CD8-positive, alpha-beta memory T cell (primary cell): ENCODE measurements around the gene HCRTR1. TPM values are rescaled to one million over a fixed set of nuclear protein-coding genes. Genes with fewer than 3 reads are reported as not detected.

Source experiments
- CTCF ChIA-PET: fragments of 350-600 bp; sonication (Branson Sonifier 250); formaldehyde crosslinking; loops from one replicate; lab custom pipeline; 2021; ENCODE audit warnings: antibody characterized with exemption; lab: Charles Lee
- POLR2A ChIA-PET: fragments of 350-600 bp; sonication (Branson Sonifier 250); formaldehyde crosslinking; loops from one replicate; lab custom pipeline; 2021; ENCODE audit warnings: antibody characterized with exemption; lab: Charles Lee
- DNase-seq, 5 donors: peaks; one replicate each; pipeline versions ENCODE4 v3.0.0 to v3.0.0-alpha.2; 2020 to 2022; ENCODE audit warnings: mixed read lengths in 1 of 5
- H3K27ac ChIP-seq: one replicate; pipeline ENCODE4 v1.7.0; 2013; ENCODE audit warnings: low read depth, mild to moderate bottlenecking, low read length, moderate library complexity
- H3K27me3 ChIP-seq: 2 replicates; pipeline ENCODE4 v1.7.0; 2013; ENCODE audit warnings: low read length, mild to moderate bottlenecking; ENCODE audit not compliant: insufficient read depth, poor library complexity, severe bottlenecking
- H3K36me3 ChIP-seq: 2 replicates; pipeline ENCODE4 v1.7.0; 2013; ENCODE audit warnings: mild to moderate bottlenecking, low read length, moderate library complexity; ENCODE audit not compliant: insufficient read depth
- H3K4me1 ChIP-seq: 2 replicates; pipeline ENCODE4 v1.7.0; 2013; ENCODE audit warnings: mild to moderate bottlenecking, low read length, moderate library complexity; ENCODE audit not compliant: insufficient read depth
- H3K4me3 ChIP-seq: 2 replicates; pipeline ENCODE4 v1.7.0; 2013; ENCODE audit warnings: mild to moderate bottlenecking, low read length
- H3K9me3 ChIP-seq: 2 replicates; pipeline ENCODE4 v1.7.0; 2013; ENCODE audit warnings: mild to moderate bottlenecking, low read length
- H3K27ac Mint-ChIP-seq, 8 donors: one replicate each; pipeline ENCODE4 v1.8.0; 2020 to 2021; ENCODE audit warnings: mixed read lengths in 8 of 8, mild to moderate bottlenecking in 6 of 8, inconsistent platforms in 3 of 8, moderate library complexity in 3 of 8
- H3K27me3 Mint-ChIP-seq, 2 donors: one replicate each; pipeline ENCODE4 v1.8.0; 2020 to 2021; ENCODE audit warnings: mixed read lengths in 2 of 2, mild to moderate bottlenecking in 1 of 2, moderate library complexity in 1 of 2
- H3K36me3 Mint-ChIP-seq, 3 donors: one replicate each; pipeline ENCODE4 v1.8.0; 2020 to 2021; ENCODE audit warnings: mixed read lengths in 3 of 3, inconsistent platforms in 1 of 3, mild to moderate bottlenecking in 1 of 3
- H3K4me1 Mint-ChIP-seq, 3 donors: one replicate each; pipeline ENCODE4 v1.8.0; 2020 to 2021; ENCODE audit warnings: mixed read lengths in 3 of 3, inconsistent platforms in 1 of 3, mild to moderate bottlenecking in 1 of 3
- H3K4me3 Mint-ChIP-seq, 7 donors: one replicate each; pipeline ENCODE4 v1.8.0; 2020 to 2021; ENCODE audit warnings: mixed read lengths in 7 of 7, mild to moderate bottlenecking in 6 of 7, moderate library complexity in 4 of 7, inconsistent platforms in 2 of 7
- H3K9me3 Mint-ChIP-seq, 5 donors: one replicate each; pipeline ENCODE4 v1.8.0; 2020 to 2022; ENCODE audit warnings: mixed read lengths in 5 of 5, mild to moderate bottlenecking in 3 of 5, moderate library complexity in 2 of 5, inconsistent platforms in 1 of 5
- polyA plus RNA-seq: library from polyadenylated mRNA; unstranded; fragments of 300-500 nt; fragmentation: Illumina TruSeq; gene quantifications from one replicate; pipeline ENCODE4 v1.2.3, GENCODE V29; 2021
- total RNA-seq, 2 experiments: library from RNA; stranded (reverse); gene quantifications; one replicate each; pipeline ENCODE4 v1.2.3, GENCODE V29; 2021

Gene HCRTR1
- total and polyA plus RNA-seq, 3 experiments from 2014 or later: not detected

DNA sequence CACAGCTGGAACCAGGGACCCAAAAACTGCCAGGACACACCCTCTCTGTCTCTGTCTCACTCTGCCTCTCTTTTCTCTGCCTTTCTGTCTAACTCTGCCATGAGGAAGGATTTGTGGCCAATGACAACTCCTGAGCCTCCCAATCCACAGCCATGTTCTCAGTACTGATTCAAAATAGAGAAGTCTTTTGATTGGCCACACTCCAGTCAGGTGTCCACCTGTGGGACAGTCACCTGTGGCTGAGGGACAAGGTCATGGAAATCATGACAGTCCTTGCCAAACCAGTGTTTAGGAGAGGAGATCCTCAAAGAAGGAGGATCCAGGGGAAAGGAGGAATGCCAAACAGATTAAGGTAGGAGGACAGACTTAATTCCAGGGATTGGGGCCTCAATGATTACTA lies 25.4 kb upstream of the HCRTR1 start:
- ChIA-PET POLR2A (no interaction called here), CTCF (interaction anchor here (1.5 kb wide), 1 partner anchor 13 kb away, joined by 3 read pairs; no protein-coding TSS in a partner anchor)
- H3K4me3 ChIP-seq: no peak overlapping the region
- H3K27me3 Mint-ChIP-seq: peaks cover 25 to 36% of the 10 kb centered on the region in 2 donors
- no peaks in the 10 kb centered on the region for H3K4me1 ChIP-seq
- H3K27me3 ChIP-seq: no peaks in the 10 kb centered on the region
- no peak for DNase-seq
- H3K36me3 ChIP-seq: no peaks in the 10 kb centered on the region
- no peaks in the 10 kb centered on the region for H3K9me3 ChIP-seq
- peak overlapping the region in 1 of 8 donors; percentile 1 for H3K27ac Mint-ChIP-seq
- H3K9me3 Mint-ChIP-seq: no peaks in the 10 kb centered on the region
- peaks cover 0 to 3% (median 0%) of the 10 kb centered on the region in 3 donors for H3K4me1 Mint-ChIP-seq
- H3K27ac ChIP-seq: no peak overlapping the region
- no peak overlapping the region for H3K4me3 Mint-ChIP-seq
- H3K36me3 Mint-ChIP-seq: no peaks in the 10 kb centered on the region

DNA sequence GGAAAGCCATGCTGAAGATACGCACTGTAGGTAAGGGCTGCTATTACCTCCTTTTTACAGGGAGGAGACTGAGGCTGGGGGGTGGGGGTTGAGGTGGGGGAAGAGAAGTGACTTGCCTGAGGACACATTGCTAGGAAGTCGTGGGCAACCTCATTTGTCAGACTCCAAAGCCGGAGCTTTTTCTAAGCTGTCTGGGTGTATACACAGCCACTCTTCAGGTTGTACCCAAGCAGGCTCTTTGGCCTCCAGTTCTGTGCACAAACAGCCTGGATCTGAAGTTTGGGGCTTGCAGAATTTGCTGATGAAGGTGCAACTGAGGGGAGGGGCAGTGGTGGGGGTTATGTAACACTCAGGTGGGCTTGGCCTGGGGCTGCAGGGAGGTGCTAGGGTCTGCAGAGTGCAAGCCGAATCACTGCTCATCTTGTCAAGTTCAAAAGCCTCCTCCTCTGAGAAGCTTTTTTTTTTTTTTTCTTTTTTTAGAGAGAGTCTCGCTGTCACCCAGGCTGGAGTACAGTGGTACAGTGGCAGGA lies 24.3 kb upstream of the HCRTR1 start:
- Mint-ChIP-seq H3K27ac (no peak overlapping the region), H3K4me3 (no peak overlapping the region), H3K36me3 (no peaks in the 10 kb centered on the region), H3K27me3 (peaks cover 23 to 29% of the 10 kb centered on the region in 2 donors), H3K4me1 (peaks cover 0 to 3% (median 0%) of the 10 kb centered on the region in 3 donors), H3K9me3 (no peaks in the 10 kb centered on the region)
- ChIA-PET POLR2A (no interaction called here), CTCF (interaction anchor here (1.5 kb wide), 1 partner anchor 12 kb away, joined by 3 read pairs; no protein-coding TSS in a partner anchor)
- Histone ChIP-seq H3K27me3 (no peaks in the 10 kb centered on the region), H3K36me3 (no peaks in the 10 kb centered on the region), H3K27ac (no peak overlapping the region), H3K9me3 (no peaks in the 10 kb centered on the region), H3K4me1 (no peaks in the 10 kb centered on the region), H3K4me3 (no peak overlapping the region)
- DNase-seq: no peak

DNA sequence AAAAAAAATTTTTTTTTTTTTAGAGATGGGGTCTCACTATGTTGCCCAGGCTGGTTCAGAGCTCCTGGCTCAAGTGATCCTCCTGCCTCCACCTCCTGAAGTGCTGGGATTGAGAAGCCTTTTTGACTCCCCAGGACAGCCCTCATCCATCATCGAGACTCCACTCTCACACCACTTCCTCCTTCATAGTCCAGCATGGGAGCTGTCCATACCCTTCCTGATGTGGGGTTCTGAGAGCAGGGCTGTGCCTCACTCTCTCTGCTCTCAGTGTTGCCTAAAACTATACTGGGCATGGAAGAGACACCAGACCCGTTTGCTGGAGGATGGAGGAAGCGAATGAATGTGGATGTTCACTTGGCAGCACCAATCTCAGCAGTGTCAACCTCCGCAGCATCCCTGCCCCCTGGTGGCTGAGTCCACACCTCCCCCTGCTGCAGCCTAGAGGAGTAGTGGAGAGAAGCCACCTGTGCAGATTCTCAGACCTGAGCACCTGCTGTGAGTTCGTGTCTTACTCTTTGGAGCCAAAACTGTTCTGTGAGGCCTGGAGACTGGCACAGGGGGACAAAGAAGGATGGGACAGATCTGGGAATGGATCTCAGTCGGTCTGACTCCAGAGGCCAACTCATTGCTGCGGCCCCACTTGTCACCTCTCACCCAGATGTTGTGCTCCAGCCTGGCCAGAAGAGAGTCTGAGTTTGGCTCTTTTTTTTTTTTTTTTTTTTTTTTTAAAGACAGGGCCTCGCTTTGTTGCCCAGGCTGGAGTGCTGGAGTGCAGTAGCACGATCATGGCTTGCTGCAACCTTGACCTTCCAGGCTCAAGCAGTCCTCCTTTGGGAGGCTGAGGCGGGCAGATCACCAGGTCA lies 23.5 kb upstream of the HCRTR1 start:
- no peak overlapping the region for H3K27ac ChIP-seq
- no peak overlapping the region for H3K4me3 ChIP-seq
- no peak overlapping the region for H3K4me3 Mint-ChIP-seq
- H3K9me3 ChIP-seq: no peaks in the 10 kb centered on the region
- H3K36me3 ChIP-seq: no peaks in the 10 kb centered on the region
- ChIA-PET CTCF (interaction anchor here (1.5 kb wide), 1 partner anchor 11 kb away, joined by 3 read pairs; no protein-coding TSS in a partner anchor), POLR2A (no interaction called here)
- H3K4me1 ChIP-seq: no peaks in the 10 kb centered on the region
- H3K27ac Mint-ChIP-seq: no peak overlapping the region
- no peaks in the 10 kb centered on the region for H3K36me3 Mint-ChIP-seq
- H3K4me1 Mint-ChIP-seq: peaks cover 0 to 3% (median 0%) of the 10 kb centered on the region in 3 donors
- H3K27me3 Mint-ChIP-seq: peaks cover 21 to 28% of the 10 kb centered on the region in 2 donors
- no peaks in the 10 kb centered on the region for H3K9me3 Mint-ChIP-seq
- H3K27me3 ChIP-seq: no peaks in the 10 kb centered on the region
- DNase-seq: peak; percentile 22 to 74 (median 42)

DNA sequence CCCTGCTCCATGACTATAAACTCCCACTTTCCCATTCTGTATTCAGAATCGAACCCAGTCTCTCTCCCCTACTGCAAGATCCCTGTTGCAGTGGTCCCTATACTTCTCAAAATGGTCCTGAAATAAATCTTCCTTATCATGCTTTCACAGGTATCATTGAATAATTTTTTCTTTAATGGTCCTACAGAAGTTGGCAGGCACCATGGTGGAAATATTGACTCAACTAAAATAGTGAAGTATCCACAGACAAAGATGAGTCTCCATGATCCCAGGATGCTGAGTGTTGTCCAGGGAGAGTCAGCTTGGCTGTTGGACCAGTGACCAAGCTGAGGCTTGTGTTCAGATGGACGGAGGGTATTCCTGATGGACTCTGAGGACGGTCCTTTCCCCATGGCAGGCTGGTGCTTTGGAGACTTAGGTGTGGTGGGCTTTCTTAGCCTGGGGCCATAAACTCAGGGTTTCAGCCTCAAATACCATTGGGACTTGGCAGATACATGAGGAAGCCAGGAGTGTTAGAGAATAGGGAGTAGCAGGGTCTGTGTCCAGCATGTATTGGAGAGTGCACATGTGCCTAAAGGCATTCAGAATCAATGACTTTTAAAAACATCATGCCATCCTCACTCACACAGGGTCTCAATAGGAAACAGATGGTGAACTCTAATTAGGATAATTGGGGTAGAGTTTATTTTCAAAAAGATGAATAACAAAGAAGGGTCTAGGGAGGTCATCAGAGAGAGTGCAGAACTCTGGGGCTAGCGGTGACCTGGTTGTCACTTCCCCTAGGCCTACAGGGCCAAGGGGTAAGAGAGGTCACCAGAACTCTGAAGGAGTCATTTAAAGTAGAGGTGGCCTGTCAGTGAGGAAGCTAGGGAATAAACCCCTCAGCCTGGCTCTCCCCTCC lies 21.4 kb upstream of the HCRTR1 start:
- Mint-ChIP-seq H3K27me3 (peaks cover 17 to 18% of the 10 kb centered on the region in 2 donors), H3K4me3 (no peak overlapping the region), H3K27ac (peak overlapping the region in 1 of 8 donors; percentile 25), H3K36me3 (no peaks in the 10 kb centered on the region), H3K4me1 (no peaks in the 10 kb centered on the region), H3K9me3 (no peaks in the 10 kb centered on the region)
- Histone ChIP-seq H3K9me3 (no peaks in the 10 kb centered on the region), H3K27ac (no peak overlapping the region), H3K4me1 (no peaks in the 10 kb centered on the region), H3K4me3 (no peak overlapping the region), H3K36me3 (no peaks in the 10 kb centered on the region), H3K27me3 (no peaks in the 10 kb centered on the region)
- CTCF ChIA-PET: no interaction called here
- no peak for DNase-seq
- POLR2A ChIA-PET: no interaction called here

DNA sequence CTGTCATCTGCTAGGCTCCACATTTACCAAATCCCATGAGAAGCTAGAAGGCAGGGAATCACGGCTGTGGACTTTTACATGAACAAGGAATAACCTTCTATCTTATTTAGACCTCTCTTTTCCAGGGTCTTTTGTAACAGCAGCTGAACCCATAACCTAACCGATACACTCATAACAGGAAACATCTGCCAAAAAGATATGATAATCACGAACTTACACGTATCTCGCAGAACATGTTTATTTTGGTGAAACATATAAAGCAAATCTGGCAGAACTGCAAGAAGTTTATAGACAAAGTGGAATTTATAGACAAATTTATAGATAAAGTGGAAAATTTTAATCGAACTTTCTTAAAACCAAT lies 20.8 kb upstream of the HCRTR1 start:
- no peaks in the 10 kb centered on the region for H3K36me3 Mint-ChIP-seq
- no peak overlapping the region for H3K4me3 ChIP-seq
- no peaks in the 10 kb centered on the region for H3K27me3 ChIP-seq
- DNase-seq: no peak
- ChIA-PET CTCF (no interaction called here), POLR2A (no interaction called here)
- no peak overlapping the region for H3K27ac Mint-ChIP-seq
- H3K9me3 Mint-ChIP-seq: no peaks in the 10 kb centered on the region
- peaks cover 11 to 17% of the 10 kb centered on the region in 2 donors for H3K27me3 Mint-ChIP-seq
- no peaks in the 10 kb centered on the region for H3K4me1 ChIP-seq
- no peaks in the 10 kb centered on the region for H3K9me3 ChIP-seq
- H3K4me3 Mint-ChIP-seq: no peak overlapping the region
- H3K27ac ChIP-seq: no peak overlapping the region
- H3K4me1 Mint-ChIP-seq: no peaks in the 10 kb centered on the region
- no peaks in the 10 kb centered on the region for H3K36me3 ChIP-seq

DNA sequence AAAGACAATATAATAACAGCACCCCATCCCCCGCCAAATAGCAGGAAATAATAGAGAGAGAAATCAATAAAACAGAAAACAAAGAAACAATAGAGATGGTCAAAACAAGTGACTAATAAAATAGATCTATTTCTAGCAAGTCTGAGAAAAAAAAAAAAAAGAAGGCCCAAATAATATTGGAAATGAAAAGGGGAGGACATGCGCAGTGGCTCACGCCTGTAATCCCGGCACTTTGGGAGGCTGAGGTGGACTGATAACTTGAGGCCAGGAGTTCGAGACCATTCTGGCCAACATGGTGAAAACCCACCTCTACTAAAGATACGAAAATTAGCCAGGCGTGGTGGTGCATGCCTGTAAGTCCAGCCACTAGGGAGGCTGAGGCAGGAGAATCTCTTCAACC lies 18.5 kb upstream of the HCRTR1 start:
- no peak overlapping the region for H3K4me3 ChIP-seq
- no peak overlapping the region for H3K27ac Mint-ChIP-seq
- ChIA-PET CTCF (no interaction called here), POLR2A (no interaction called here)
- no peaks in the 10 kb centered on the region for H3K27me3 ChIP-seq
- no peak for DNase-seq
- H3K27ac ChIP-seq: no peak overlapping the region
- H3K27me3 Mint-ChIP-seq: peaks cover 2 to 9% of the 10 kb centered on the region in 2 donors
- no peaks in the 10 kb centered on the region for H3K9me3 Mint-ChIP-seq
- no peaks in the 10 kb centered on the region for H3K9me3 ChIP-seq
- no peaks in the 10 kb centered on the region for H3K4me1 Mint-ChIP-seq
- H3K4me3 Mint-ChIP-seq: no peak overlapping the region
- no peaks in the 10 kb centered on the region for H3K4me1 ChIP-seq
- H3K36me3 Mint-ChIP-seq: no peaks in the 10 kb centered on the region
- H3K36me3 ChIP-seq: no peaks in the 10 kb centered on the region

DNA sequence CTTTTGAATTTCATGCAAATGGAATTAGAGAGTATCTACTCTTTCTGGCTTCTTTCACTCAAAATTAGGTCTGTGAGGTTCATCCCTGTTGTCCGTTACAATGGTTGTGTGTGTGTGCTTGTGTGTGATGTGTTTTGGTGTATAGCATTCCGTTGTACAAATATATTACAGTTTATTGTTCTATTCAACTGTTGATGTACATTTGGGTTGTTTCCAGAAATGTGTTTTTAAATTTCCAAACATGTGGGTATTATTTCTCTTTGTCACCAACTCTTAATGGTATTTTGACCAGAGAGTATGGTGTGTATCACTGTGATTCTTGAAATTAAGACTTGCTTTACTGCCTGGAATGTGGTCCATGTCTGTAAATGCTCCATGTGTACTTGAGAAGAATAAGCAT lies 16.8 kb upstream of the HCRTR1 start:
- ChIA-PET CTCF (no interaction called here), POLR2A (no interaction called here)
- no peaks in the 10 kb centered on the region for H3K4me1 ChIP-seq
- DNase-seq: no peak
- peaks cover 0 to 9% of the 10 kb centered on the region in 2 donors for H3K27me3 Mint-ChIP-seq
- H3K36me3 Mint-ChIP-seq: no peaks in the 10 kb centered on the region
- H3K9me3 Mint-ChIP-seq: no peaks in the 10 kb centered on the region
- no peak overlapping the region for H3K4me3 ChIP-seq
- no peak overlapping the region for H3K27ac ChIP-seq
- no peaks in the 10 kb centered on the region for H3K4me1 Mint-ChIP-seq
- H3K27ac Mint-ChIP-seq: no peak overlapping the region
- no peaks in the 10 kb centered on the region for H3K36me3 ChIP-seq
- no peaks in the 10 kb centered on the region for H3K9me3 ChIP-seq
- no peaks in the 10 kb centered on the region for H3K27me3 ChIP-seq
- no peak overlapping the region for H3K4me3 Mint-ChIP-seq

DNA sequence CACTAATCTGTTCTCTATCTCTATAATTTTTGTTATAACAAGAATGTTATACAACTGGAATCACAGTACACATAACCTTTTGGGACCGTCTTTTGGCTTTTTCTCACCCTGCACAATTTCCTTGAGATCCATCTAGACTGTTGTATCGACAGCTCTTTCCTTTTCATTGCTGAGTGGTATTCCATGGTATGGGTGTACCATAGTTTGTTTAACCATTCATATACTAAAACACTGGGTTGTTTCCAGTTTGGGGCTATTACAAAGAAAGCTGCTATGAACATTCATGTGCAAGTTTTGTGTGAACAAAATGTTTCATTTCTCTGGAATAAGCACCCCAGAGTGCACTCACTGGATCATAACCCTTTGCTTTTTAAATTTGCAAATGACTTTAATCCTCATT lies 15.4 kb upstream of the HCRTR1 start:
- Histone ChIP-seq H3K27ac (no peak overlapping the region), H3K27me3 (no peaks in the 10 kb centered on the region), H3K36me3 (no peaks in the 10 kb centered on the region), H3K4me1 (no peaks in the 10 kb centered on the region), H3K9me3 (no peaks in the 10 kb centered on the region), H3K4me3 (no peak overlapping the region)
- H3K4me1 Mint-ChIP-seq: no peaks in the 10 kb centered on the region
- CTCF ChIA-PET: no interaction called here
- H3K4me3 Mint-ChIP-seq: no peak overlapping the region
- H3K27ac Mint-ChIP-seq: no peak overlapping the region
- no peaks in the 10 kb centered on the region for H3K9me3 Mint-ChIP-seq
- no peaks in the 10 kb centered on the region for H3K36me3 Mint-ChIP-seq
- DNase-seq: no peak
- H3K27me3 Mint-ChIP-seq: peaks cover 2 to 4% of the 10 kb centered on the region in 2 donors
- POLR2A ChIA-PET: no interaction called here
